Fibroblast of mammary gland (primary cell): ENCODE data around the gene CDH4.
"Not testable (repeated sequence)": the region's sequence is repeated elsewhere in the genome, so short reads cannot be mapped to it uniquely, and the experiment has no call there.

Source experiments
- DNase-seq: peaks from one replicate; pipeline ENCODE4 v3.0.0-alpha.2; 2010; ENCODE audit warnings: low read depth
- H3K4me3 ChIP-seq: 2 replicates; pipeline ENCODE4 v1.5.1; 2011; ENCODE audit warnings: low read depth, mild to moderate bottlenecking, low read length, moderate library complexity; ENCODE audit not compliant: control insufficient read depth
- CTCF ChIP-seq: conservative IDR thresholded peaks from 2 replicates; pipeline ENCODE4 v1.5.1; 2011; ENCODE audit warnings: low read depth, low read length, inconsistent platforms; ENCODE audit not compliant: control insufficient read depth, insufficient read depth

Gene CDH4

GRCh38 chr20:61449057-61449609, 197.1 kb downstream of the CDH4 start:
- H3K4me3 ChIP-seq: no peak overlapping the region
- no peak for TF ChIP-seq CTCF
- DNase-seq: no peak

- peak; percentile 6 for DNase-seq
- H3K4me3 ChIP-seq: no peak overlapping the region
- no peak for TF ChIP-seq CTCF
Measured at GRCh38 chr20:61449916-61450315, 197.9 kb downstream of the CDH4 start.

- no peak for TF ChIP-seq CTCF
- DNase-seq: no peak
- no peak overlapping the region for H3K4me3 ChIP-seq
Measured at GRCh38 chr20:61450549-61450948, 198.5 kb downstream of the CDH4 start.

- DNase-seq: no peak
- no peak overlapping the region for H3K4me3 ChIP-seq
Measured at GRCh38 chr20:61451009-61451408, 198.9 kb downstream of the CDH4 start.

GRCh38 chr20:61451953-61452352, 199.9 kb downstream of the CDH4 start:
- no peak for DNase-seq
- no peak for TF ChIP-seq CTCF
- no peak overlapping the region for H3K4me3 ChIP-seq

More at GRCh38 chr20:61451009-61451408, 198.9 kb downstream of the CDH4 start:
- no peak for TF ChIP-seq CTCF

- TF ChIP-seq CTCF: no peak
- H3K4me3 ChIP-seq: no peak overlapping the region
- DNase-seq: no peak
Measured at GRCh38 chr20:61453219-61453618, 201.2 kb downstream of the CDH4 start.

- H3K4me3 ChIP-seq, DNase-seq: not testable (repeated sequence)
Measured at GRCh38 chr20:61453623-61454022, 201.6 kb downstream of the CDH4 start.

GRCh38 chr20:61454053-61454452, 202.0 kb downstream of the CDH4 start:
- DNase-seq: peak; percentile 20
- H3K4me3 ChIP-seq: no peak overlapping the region
- no peak for TF ChIP-seq CTCF
